ENCODE measurements around the gene ABCF1. TPM values are rescaled to one million over a fixed set of nuclear protein-coding genes. Genes with fewer than 3 reads are reported as not detected.
"Not testable (repeated sequence)": the region's sequence is repeated elsewhere in the genome, so short reads cannot be mapped to it uniquely, and the experiment has no call there.

Gene ABCF1
- total RNA-seq, result 10 to 100 TPM; 39.3 to 57.7 (median 47.1) TPM

DNA sequence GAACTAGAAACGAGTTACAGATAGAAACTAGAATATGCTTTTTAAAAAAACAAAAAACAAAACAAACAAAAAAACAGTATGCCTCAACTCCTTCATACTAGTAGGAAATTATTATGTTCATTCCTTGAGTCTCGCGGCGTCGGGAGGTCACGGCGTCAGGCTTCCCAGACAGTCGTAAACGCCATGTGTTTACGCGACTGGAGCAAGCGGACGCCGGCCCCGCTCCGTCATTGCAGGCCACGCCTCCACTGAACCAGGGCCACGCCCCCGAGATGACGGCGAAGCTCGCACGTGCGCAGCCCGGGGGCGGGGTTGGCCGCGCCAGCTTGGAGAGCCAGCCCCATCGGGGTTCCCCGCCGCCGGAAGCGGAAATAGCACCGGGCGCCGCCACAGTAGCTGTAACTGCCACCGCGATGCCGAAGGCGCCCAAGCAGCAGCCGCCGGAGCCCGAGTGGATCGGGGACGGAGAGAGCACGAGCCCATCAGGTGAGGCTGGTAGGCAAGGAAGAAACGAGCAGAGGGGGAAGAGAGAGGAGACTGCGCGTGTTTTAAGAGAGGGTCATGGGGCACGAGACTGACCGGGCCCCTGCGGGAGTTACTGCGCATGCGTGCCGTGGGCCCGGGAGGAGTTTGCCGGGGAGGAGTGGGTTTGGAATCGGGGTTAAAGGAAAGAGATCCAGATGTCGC is at the start of gene ABCF1:
Gene ABCF1, plus strand, starts transcription at position 368 of the 687 bp plus-strand sequence. Its CDS starts 46 bp downstream, at position 414.
- H3K4me3 ChIP-seq (ENCODE audit: low read depth, poor library complexity, severe bottlenecking), result peak within 1 kb of the TSS; percentile 58
- intact Hi-C loops (cut with DNase I; ENCODE audit: low total_unique reads), result no loop called here
- DNase-seq (ENCODE audit: low spot score in 2 of 2), result peak; percentile 97 to 100
- TF ChIP-seq POLR2A (IDR thresholded peaks at IDR 0.05), result no peak
- no peak for TF ChIP-seq CTCF (IDR thresholded peaks at IDR 0.05)
- 0 to 1% methylated on average over 39 to 59 of the region's 59 CpGs for WGBS, 2 donors

- intact Hi-C loops (cut with DNase I; ENCODE audit: low total_unique reads); H3K4me3 ChIP-seq (ENCODE audit: low read depth, poor library complexity, severe bottlenecking); DNase-seq (ENCODE audit: low spot score in 2 of 2): not testable (repeated sequence)
- 70 to 74% methylated on average over 5 of the region's 5 CpGs for WGBS, 2 donors
Measured at GRCh38 chr6:30521952-30522351, 49.3 kb upstream of the ABCF1 start.

DNA sequence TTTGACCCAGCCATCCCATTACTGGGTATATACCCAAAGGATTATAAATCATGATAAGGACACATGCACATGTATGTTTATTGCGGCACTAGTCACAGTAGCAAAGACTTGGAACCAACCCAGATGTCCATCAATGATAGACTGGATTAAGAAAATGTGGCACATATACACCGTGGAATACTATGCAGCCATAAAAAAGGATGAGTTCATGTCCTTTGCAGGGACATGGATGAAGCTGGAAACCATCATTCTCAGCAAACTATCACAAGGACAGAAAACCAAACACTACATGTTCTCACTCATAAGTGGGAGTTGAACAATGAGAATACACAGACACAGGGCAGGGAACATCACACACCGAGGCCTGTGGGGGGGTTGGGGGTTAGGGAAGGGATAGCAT is 44.8 kb upstream of the ABCF1 start:
- DNase-seq (ENCODE audit: low spot score in 2 of 2); intact Hi-C loops (cut with DNase I; ENCODE audit: low total_unique reads); H3K4me3 ChIP-seq (ENCODE audit: low read depth, poor library complexity, severe bottlenecking): not testable (repeated sequence)
- WGBS, 2 donors, result 95 to 100% methylated on average over 3 of the region's 3 CpGs

DNA sequence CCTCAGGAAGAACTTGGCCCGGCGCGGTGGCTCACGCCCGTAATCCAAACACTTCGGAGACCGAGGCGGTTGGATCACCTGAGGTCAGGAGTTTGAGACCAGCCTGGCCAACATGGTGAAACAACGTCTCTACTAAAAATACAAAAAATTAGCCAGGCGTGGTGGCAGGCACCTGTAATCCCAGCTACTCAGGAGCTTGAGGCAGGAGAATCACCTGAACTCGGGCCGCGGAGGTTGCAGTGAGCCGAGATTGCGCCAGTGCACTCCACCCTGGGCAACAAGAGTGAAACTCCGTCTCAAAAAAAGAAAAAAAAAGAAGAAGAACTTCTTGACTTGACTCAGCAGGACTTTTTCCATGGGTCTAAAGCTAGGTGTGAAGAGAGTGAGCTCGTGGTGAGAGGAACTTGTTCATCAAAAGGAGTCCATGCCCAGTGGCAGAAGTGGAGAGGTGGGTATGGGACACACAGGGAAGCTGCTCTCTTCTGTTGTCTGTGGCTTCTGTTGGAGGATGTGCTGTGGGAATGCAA is 41.8 kb upstream of the ABCF1 start:
- DNase-seq (ENCODE audit: low spot score in 2 of 2); intact Hi-C loops (cut with DNase I; ENCODE audit: low total_unique reads); H3K4me3 ChIP-seq (ENCODE audit: low read depth, poor library complexity, severe bottlenecking): not testable (repeated sequence)
- WGBS, 2 donors, result 86 to 88% methylated on average over 17 of the region's 17 CpGs

DNA sequence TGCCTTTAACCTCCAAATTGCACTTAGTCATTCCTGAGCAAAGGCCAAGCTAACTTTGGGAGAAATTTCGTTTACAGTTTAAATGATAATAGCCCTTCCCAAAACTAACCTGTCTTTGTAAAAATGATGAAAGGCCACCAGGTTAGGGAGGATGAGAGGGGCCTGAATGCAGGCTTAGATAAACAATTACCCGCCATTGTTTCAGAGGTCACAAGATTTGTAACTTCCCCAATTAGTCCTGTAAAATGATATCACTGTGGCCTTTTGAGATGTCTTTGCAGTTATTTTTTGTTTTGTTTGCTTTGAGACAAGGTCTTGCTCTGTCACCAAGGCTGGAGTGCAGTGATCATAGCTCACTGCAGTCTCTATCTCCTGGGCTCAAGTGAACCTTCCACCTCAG is 41.2 kb upstream of the ABCF1 start:
- 67 to 75% methylated on average over 2 of the region's 2 CpGs for WGBS, 2 donors
- no peak for TF ChIP-seq CTCF (IDR thresholded peaks at IDR 0.05)
- no peak for TF ChIP-seq POLR2A (IDR thresholded peaks at IDR 0.05)
- intact Hi-C loops (cut with DNase I; ENCODE audit: low total_unique reads), result no loop called here
- no peak for DNase-seq (ENCODE audit: low spot score in 2 of 2)
- no peak overlapping the region for H3K4me3 ChIP-seq (ENCODE audit: low read depth, poor library complexity, severe bottlenecking)

DNA sequence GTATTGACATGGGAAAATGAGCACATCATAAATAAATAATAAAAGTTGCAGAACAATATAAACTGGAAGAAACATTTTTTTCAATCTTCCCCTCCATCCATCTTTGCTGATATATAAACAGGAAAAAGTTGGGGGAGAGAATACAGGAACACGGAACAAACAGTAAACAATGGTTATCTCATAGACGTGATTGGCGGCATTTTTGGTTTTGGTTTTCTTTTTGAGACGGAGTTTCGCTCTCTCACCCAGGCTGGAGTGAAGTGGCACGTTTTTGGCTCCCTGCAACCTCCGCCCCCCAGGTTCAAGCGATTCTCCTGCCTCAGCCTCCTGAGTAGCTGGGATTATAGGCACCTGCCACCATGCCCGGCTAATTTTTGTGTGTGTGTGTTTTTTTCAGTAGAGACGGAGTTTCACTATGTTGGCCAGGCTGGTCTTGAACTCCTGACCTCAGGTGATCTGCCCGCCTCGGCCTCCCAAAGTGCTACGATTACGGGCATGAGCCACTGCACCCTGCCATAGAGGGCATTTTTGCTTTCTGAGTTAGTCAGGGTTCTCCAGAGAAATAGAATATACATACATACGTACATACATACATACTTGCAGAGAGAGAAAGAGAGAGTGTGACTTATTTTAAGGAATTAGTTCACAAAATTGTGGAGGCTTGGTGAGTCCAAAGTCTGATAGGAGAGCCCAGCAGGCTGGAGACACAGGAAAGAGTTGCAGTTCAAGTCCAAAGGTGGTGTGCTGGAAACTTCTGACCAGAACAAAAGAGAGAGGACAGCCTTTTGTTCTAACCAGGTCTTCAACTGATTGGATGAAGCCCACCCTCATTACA is 37.6 kb upstream of the ABCF1 start:
- 80 to 83% methylated on average over 15 of the region's 15 CpGs for WGBS, 2 donors
- no peak overlapping the region for H3K4me3 ChIP-seq (ENCODE audit: low read depth, poor library complexity, severe bottlenecking)
- TF ChIP-seq CTCF (IDR thresholded peaks at IDR 0.05) (no peak), POLR2A (IDR thresholded peaks at IDR 0.05) (no peak)
- DNase-seq (ENCODE audit: low spot score in 2 of 2), result no peak
- intact Hi-C loops (cut with DNase I; ENCODE audit: low total_unique reads), result no loop called here

DNA sequence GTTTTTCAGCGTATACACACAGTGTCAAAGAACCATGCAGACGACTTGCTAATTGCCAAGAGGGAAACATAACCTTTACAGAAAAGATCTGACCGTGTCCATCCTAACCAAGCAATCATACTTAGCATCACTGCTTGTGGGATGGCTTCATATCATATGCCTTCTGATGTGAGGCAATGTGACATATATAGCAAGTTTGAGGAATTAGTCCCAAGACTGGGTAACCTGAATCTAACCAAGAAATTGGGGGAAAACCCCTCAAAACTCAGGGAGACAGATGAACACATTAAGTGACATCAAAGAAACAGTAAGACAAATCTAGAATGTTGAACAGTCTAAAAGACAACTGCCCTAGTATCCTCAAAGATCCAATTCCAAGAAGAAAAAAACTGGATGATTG is 33.3 kb upstream of the ABCF1 start:
- 85% methylated on average over 3 of the region's 3 CpGs for WGBS, 2 donors
- no peak for DNase-seq (ENCODE audit: low spot score in 2 of 2)
- H3K4me3 ChIP-seq (ENCODE audit: low read depth, poor library complexity, severe bottlenecking), result no peak overlapping the region
- TF ChIP-seq CTCF (IDR thresholded peaks at IDR 0.05) (no peak), POLR2A (IDR thresholded peaks at IDR 0.05) (no peak)
- intact Hi-C loops (cut with DNase I; ENCODE audit: low total_unique reads), result no loop called here

All from lower leg skin (tissue), 4 donors.